ENCODE measurements around the gene FBXO21. TPM values are rescaled to one million over a fixed set of nuclear protein-coding genes. Genes with fewer than 3 reads are reported as not detected.

FBXO21 gene
- total RNA-seq, 2 experiments from 2014 or later: 25.2 to 25.9 TPM

GRCh38 chr12:117140397-117141096, 49.7 kb downstream of the FBXO21 start:
- peaks cover 5% of the 10 kb centered on the region for H3K4me1 Mint-ChIP-seq
- no peak overlapping the region for H3K27ac Mint-ChIP-seq
- no peaks in the 10 kb centered on the region for H3K9me3 Mint-ChIP-seq
- no peaks in the 10 kb centered on the region for H3K27me3 Mint-ChIP-seq
- no peak overlapping the region for H3K4me3 Mint-ChIP-seq
- H3K36me3 Mint-ChIP-seq (ENCODE audit: low read depth): peaks cover 10% of the 10 kb centered on the region
- ChIA-PET CTCF (no interaction called here), POLR2A (no interaction called here)
- no peak for DNase-seq

GRCh38 chr12:117139025-117139717, 51.1 kb downstream of the FBXO21 start:
- H3K27ac Mint-ChIP-seq: no peak overlapping the region
- H3K4me3 Mint-ChIP-seq: no peak overlapping the region
- peaks cover 5% of the 10 kb centered on the region for H3K36me3 Mint-ChIP-seq (ENCODE audit: low read depth)
- ChIA-PET POLR2A (no interaction called here), CTCF (interaction anchor here (1.4 kb wide), 1 partner anchor 114 kb away, joined by 3 read pairs; no protein-coding TSS in a partner anchor)
- H3K9me3 Mint-ChIP-seq: no peaks in the 10 kb centered on the region
- no peak for DNase-seq
- peaks cover 12% of the 10 kb centered on the region for H3K4me1 Mint-ChIP-seq
- no peaks in the 10 kb centered on the region for H3K27me3 Mint-ChIP-seq

- H3K4me3 Mint-ChIP-seq: no peak overlapping the region
- CTCF ChIA-PET: interaction anchor here (0.7 to 1.3 kb wide), 2 partner anchors 41 to 213 kb away, joined by 3 to 5 read pairs; no protein-coding TSS in a partner anchor
Observed at GRCh38 chr12:117134721-117135120, 55.5 kb downstream of the FBXO21 start.

GRCh38 chr12:117134059-117134458, 56.2 kb downstream of the FBXO21 start:
- ChIA-PET CTCF (interaction anchor here (0.7 to 1.6 kb wide), 4 partner anchors 14 to 213 kb away, joined by 3 to 5 read pairs (median 3); no protein-coding TSS in a partner anchor), POLR2A (interaction anchor here (1.0 kb wide), 1 partner anchor 71 kb away, joined by 3 read pairs; no protein-coding TSS in a partner anchor)
- Mint-ChIP-seq H3K4me3 (no peak overlapping the region), H3K36me3 (ENCODE audit: low read depth) (no peaks in the 10 kb centered on the region), H3K27ac (peak overlapping the region; percentile 82), H3K4me1 (peaks cover 21% of the 10 kb centered on the region), H3K9me3 (no peaks in the 10 kb centered on the region), H3K27me3 (no peaks in the 10 kb centered on the region)
- DNase-seq: peak; percentile 67

More at GRCh38 chr12:117134721-117135120, 55.5 kb downstream of the FBXO21 start:
- H3K4me1 Mint-ChIP-seq: peaks cover 21% of the 10 kb centered on the region
- POLR2A ChIA-PET: no interaction called here
- DNase-seq: no peak
- H3K27me3 Mint-ChIP-seq: no peaks in the 10 kb centered on the region
- no peaks in the 10 kb centered on the region for H3K9me3 Mint-ChIP-seq
- H3K27ac Mint-ChIP-seq: peak overlapping the region; percentile 25
- no peaks in the 10 kb centered on the region for H3K36me3 Mint-ChIP-seq (ENCODE audit: low read depth)

- Mint-ChIP-seq H3K27me3 (no peaks in the 10 kb centered on the region), H3K27ac (no peak overlapping the region), H3K9me3 (peaks cover 13% of the 10 kb centered on the region), H3K4me3 (no peak overlapping the region), H3K4me1 (peaks cover 18% of the 10 kb centered on the region), H3K36me3 (ENCODE audit: low read depth) (peaks cover 7% of the 10 kb centered on the region)
- POLR2A ChIA-PET: interaction anchor here (0.6 kb wide), 1 partner anchor 43 kb away, joined by 3 read pairs; no protein-coding TSS in a partner anchor
- CTCF ChIA-PET: interaction anchor here (0.6 to 1.7 kb wide), 3 partner anchors 11 to 957 kb away, joined by 3 to 5 read pairs (median 3); no protein-coding TSS in a partner anchor
- DNase-seq: no peak
Observed at GRCh38 chr12:117130801-117131200, 59.5 kb downstream of the FBXO21 start.

DNA sequence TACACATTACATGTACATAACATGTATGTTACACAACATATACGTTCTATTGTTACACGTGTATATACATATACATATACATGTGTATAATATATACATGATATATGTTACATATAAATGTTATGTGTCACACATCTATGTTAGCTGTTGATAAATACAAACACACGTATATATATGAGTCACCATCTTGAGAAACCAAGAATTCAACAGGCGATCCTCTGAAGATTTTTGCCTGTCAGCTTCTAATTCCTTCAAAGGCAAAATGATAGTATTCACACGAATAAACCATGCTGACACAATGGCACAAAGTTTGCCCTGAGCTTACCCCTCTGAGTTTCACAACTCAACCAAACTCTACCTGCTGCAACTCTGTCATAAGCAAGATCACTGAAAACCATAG, 60.9 kb downstream of the FBXO21 start:
- Mint-ChIP-seq H3K4me3 (no peak overlapping the region), H3K27me3 (no peaks in the 10 kb centered on the region), H3K4me1 (peaks cover 13% of the 10 kb centered on the region), H3K36me3 (ENCODE audit: low read depth) (peaks cover 7% of the 10 kb centered on the region), H3K27ac (no peak overlapping the region), H3K9me3 (peaks cover 13% of the 10 kb centered on the region)
- ChIA-PET POLR2A (no interaction called here), CTCF (no interaction called here)
- DNase-seq: no peak

DNA sequence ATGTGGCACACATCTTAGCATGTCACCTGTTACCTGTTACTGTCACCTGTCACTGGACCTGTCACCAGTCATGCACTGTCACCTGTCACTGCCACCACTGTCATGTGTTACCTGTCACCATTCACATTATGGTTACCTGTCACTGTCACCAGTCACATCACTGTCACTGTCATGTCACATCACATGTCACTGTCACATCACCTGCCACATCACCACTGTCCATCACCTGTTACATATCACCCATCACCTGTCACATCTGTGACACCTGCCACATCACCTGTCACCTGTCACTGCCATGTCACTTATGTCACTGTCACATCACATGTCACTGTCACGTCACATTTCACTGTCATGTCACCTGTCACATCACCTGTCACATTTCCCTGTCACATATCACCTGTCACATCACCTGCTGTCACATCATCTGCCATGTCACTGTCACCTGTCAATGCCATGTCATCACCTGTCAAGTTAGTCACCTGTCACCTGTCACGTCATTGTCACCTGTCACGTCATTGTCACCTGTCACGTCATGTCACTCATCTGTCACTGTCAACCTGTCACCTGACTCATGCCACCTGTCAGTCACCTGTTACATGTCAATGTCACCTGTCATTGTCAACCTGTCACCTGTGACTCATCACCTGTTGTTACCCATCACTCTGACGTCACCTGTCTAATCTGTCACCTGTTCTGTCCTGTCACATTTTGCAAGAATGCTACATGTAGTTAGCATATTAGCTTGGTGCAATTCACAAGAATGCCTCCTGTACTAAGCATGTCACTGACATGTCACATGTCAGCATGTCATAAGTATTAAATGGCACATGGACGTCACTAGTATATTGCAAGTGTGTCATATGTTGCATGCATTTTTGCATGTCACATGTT, 62.1 kb downstream of the FBXO21 start:
- CTCF ChIA-PET: no interaction called here
- Mint-ChIP-seq H3K9me3 (peaks cover 13% of the 10 kb centered on the region), H3K27me3 (no peaks in the 10 kb centered on the region), H3K4me1 (peaks cover 2% of the 10 kb centered on the region), H3K4me3 (no peak overlapping the region), H3K27ac (no peak overlapping the region), H3K36me3 (ENCODE audit: low read depth) (peaks cover 7% of the 10 kb centered on the region)
- no peak for DNase-seq
- POLR2A ChIA-PET: no interaction called here

GRCh38 chr12:117126335-117126734, 63.9 kb downstream of the FBXO21 start:
- ChIA-PET CTCF (no interaction called here), POLR2A (no interaction called here)
- Mint-ChIP-seq H3K4me1 (no peaks in the 10 kb centered on the region), H3K36me3 (ENCODE audit: low read depth) (peaks cover 7% of the 10 kb centered on the region), H3K27ac (no peak overlapping the region), H3K9me3 (peaks cover 13% of the 10 kb centered on the region), H3K4me3 (no peak overlapping the region), H3K27me3 (no peaks in the 10 kb centered on the region)
- no peak for DNase-seq

- Mint-ChIP-seq H3K9me3 (peaks cover 13% of the 10 kb centered on the region), H3K4me3 (no peak overlapping the region), H3K4me1 (no peaks in the 10 kb centered on the region), H3K27ac (no peak overlapping the region), H3K36me3 (ENCODE audit: low read depth) (peaks cover 7% of the 10 kb centered on the region), H3K27me3 (no peaks in the 10 kb centered on the region)
- ChIA-PET CTCF (interaction anchor here (0.6 kb wide), 1 partner anchor 43 kb away, joined by 3 read pairs; no protein-coding TSS in a partner anchor), POLR2A (no interaction called here)
- no peak for DNase-seq
Observed at GRCh38 chr12:117125767-117126166, 64.5 kb downstream of the FBXO21 start.

- Mint-ChIP-seq H3K9me3 (peaks cover 13% of the 10 kb centered on the region), H3K4me3 (no peak overlapping the region), H3K4me1 (no peaks in the 10 kb centered on the region), H3K27me3 (no peaks in the 10 kb centered on the region), H3K36me3 (ENCODE audit: low read depth) (peaks cover 7% of the 10 kb centered on the region), H3K27ac (no peak overlapping the region)
- POLR2A ChIA-PET: no interaction called here
- no peak for DNase-seq
- CTCF ChIA-PET: interaction anchor here (0.6 kb wide), 1 partner anchor 43 kb away, joined by 3 read pairs; no protein-coding TSS in a partner anchor
Observed at GRCh38 chr12:117125272-117125613, 65.0 kb downstream of the FBXO21 start.

GRCh38 chr12:117124421-117125271, 65.6 kb downstream of the FBXO21 start:
- Mint-ChIP-seq H3K4me1 (no peaks in the 10 kb centered on the region), H3K9me3 (peaks cover 13% of the 10 kb centered on the region), H3K4me3 (no peak overlapping the region), H3K36me3 (ENCODE audit: low read depth) (peaks cover 7% of the 10 kb centered on the region), H3K27ac (no peak overlapping the region), H3K27me3 (no peaks in the 10 kb centered on the region)
- ChIA-PET CTCF (interaction anchor here (0.6 kb wide), 1 partner anchor 44 kb away, joined by 3 read pairs; no protein-coding TSS in a partner anchor), POLR2A (no interaction called here)
- no peak for DNase-seq

GRCh38 chr12:117121441-117121840, 68.8 kb downstream of the FBXO21 start:
- no peaks in the 10 kb centered on the region for H3K36me3 Mint-ChIP-seq (ENCODE audit: low read depth)
- peaks cover 3% of the 10 kb centered on the region for H3K9me3 Mint-ChIP-seq
- H3K27ac Mint-ChIP-seq: no peak overlapping the region
- H3K27me3 Mint-ChIP-seq: no peaks in the 10 kb centered on the region
- ChIA-PET CTCF (interaction anchor here (1.3 to 1.6 kb wide), 3 partner anchors 16 to 98 kb away, joined by 3 to 4 read pairs (median 4); no protein-coding TSS in a partner anchor), POLR2A (no interaction called here)
- no peak overlapping the region for H3K4me3 Mint-ChIP-seq
- no peaks in the 10 kb centered on the region for H3K4me1 Mint-ChIP-seq
- no peak for DNase-seq
